ENCODE results near the gene ENDOU. TPM values are rescaled to one million over a fixed set of nuclear protein-coding genes. Genes with fewer than 3 reads are reported as not detected.

Gene ENDOU
- total RNA-seq, 2 donors from 2014 or later: 1.0 TPM; not detected in 1

- Histone ChIP-seq H3K4me3 (no peak overlapping the region), H3K27me3 (replicated peaks; ENCODE audit: insufficient read depth) (no peaks in the 10 kb centered on the region), H3K27ac (no peak overlapping the region), H3K9me3 (no peaks in the 10 kb centered on the region), H3K4me1 (replicated peaks) (no peaks in the 10 kb centered on the region), H3K36me3 (no peaks in the 10 kb centered on the region)
- no peak for DNase-seq (ENCODE audit: low spot score)
- 92% methylated on average over 9 of the region's 9 CpGs for WGBS
- intact Hi-C loops (cut with DNase I): no loop called here
- TF ChIP-seq CTCF (IDR thresholded peaks at IDR 0.05): no peak
Observed at GRCh38 chr12:47721431-47721973, 3.8 kb downstream of the ENDOU start.

- Histone ChIP-seq H3K9me3 (no peaks in the 10 kb centered on the region), H3K4me1 (replicated peaks) (peaks cover 4% of the 10 kb centered on the region), H3K4me3 (no peak overlapping the region), H3K27me3 (replicated peaks; ENCODE audit: insufficient read depth) (no peaks in the 10 kb centered on the region), H3K27ac (peak overlapping the region; percentile 70 to 73), H3K36me3 (no peaks in the 10 kb centered on the region)
- TF ChIP-seq POLR2A (IDR thresholded peaks at IDR 0.05) (no peak), CTCF (IDR thresholded peaks at IDR 0.05) (no peak), POLR2AphosphoS5 (IDR thresholded peaks at IDR 0.05) (no peak)
- no peak for DNase-seq (ENCODE audit: low spot score)
- WGBS: 63% methylated on average over 1 of the region's 1 CpG
- intact Hi-C loops (cut with DNase I): loop anchor here (5.0 to 10.0 kb wide), 2 partner anchors 39 to 246 kb away; partner anchors contain the start of genes RAPGEF3 and TMEM106C
Observed at GRCh38 chr12:47718531-47718930, 6.8 kb downstream of the ENDOU start.

GRCh38 chr12:47717443-47718193, 7.7 kb downstream of the ENDOU start:
- H3K4me3 ChIP-seq: no peak overlapping the region
- H3K27me3 ChIP-seq (replicated peaks; ENCODE audit: insufficient read depth): no peaks in the 10 kb centered on the region
- peak; percentile 79 for DNase-seq (ENCODE audit: low spot score)
- H3K27ac ChIP-seq: peak overlapping the region; percentile 70 to 73
- H3K4me1 ChIP-seq (replicated peaks): peaks cover 4% of the 10 kb centered on the region
- intact Hi-C loops (cut with DNase I): loop anchor here (2.0 to 10.0 kb wide), 4 partner anchors 19 to 247 kb away; partner anchors contain the start of genes RAPGEF3 and TMEM106C
- peak; percentile 74 for TF ChIP-seq POLR2AphosphoS5 (IDR thresholded peaks at IDR 0.05)
- TF ChIP-seq CTCF (IDR thresholded peaks at IDR 0.05): peak; percentile 29 to 73 (median 70)
- TF ChIP-seq POLR2A (IDR thresholded peaks at IDR 0.05): no peak
- H3K9me3 ChIP-seq: no peaks in the 10 kb centered on the region
- no peaks in the 10 kb centered on the region for H3K36me3 ChIP-seq
- 16% methylated on average over 13 of the region's 13 CpGs for WGBS

- Histone ChIP-seq H3K9me3 (no peaks in the 10 kb centered on the region), H3K4me3 (no peak overlapping the region), H3K36me3 (no peaks in the 10 kb centered on the region), H3K27ac (peak overlapping the region; percentile 70 to 73), H3K27me3 (replicated peaks; ENCODE audit: insufficient read depth) (no peaks in the 10 kb centered on the region), H3K4me1 (replicated peaks) (peaks cover 4% of the 10 kb centered on the region)
- TF ChIP-seq POLR2A (IDR thresholded peaks at IDR 0.05) (no peak), POLR2AphosphoS5 (IDR thresholded peaks at IDR 0.05) (no peak), CTCF (IDR thresholded peaks at IDR 0.05) (no peak)
- DNase-seq (ENCODE audit: low spot score): no peak
- intact Hi-C loops (cut with DNase I): loop anchor here (2.0 to 10.0 kb wide), 4 partner anchors 20 to 248 kb away; partner anchors contain the start of genes RAPGEF3 and TMEM106C
- WGBS: 87% methylated on average over 6 of the region's 6 CpGs
Observed at GRCh38 chr12:47717046-47717442, 8.2 kb downstream of the ENDOU start.
